Lower lobe of right lung (tissue), 2 donors: ENCODE measurements around the gene KRTCAP2. TPM values are rescaled to one million over a fixed set of nuclear protein-coding genes. Genes with fewer than 3 reads are reported as not detected.
A peak's percentile ranks its signal among the peaks of the same experiment; 100 is the strongest.

ENCODE experiments used
- ATAC-seq, 2 donors: fragments of 200-7000 bp; cut with Tn5 transposase; one replicate each; pipeline ENCODE4 v1.9.1; 2020 to 2022; ENCODE audit warnings: mild to moderate bottlenecking in 2 of 2, moderate library complexity in 2 of 2
- DNase-seq: peaks from one replicate; pipeline ENCODE4 v3.0.0-alpha.2; 2020
- H3K27ac ChIP-seq: fragments of 200-600 bp; one replicate; pipeline ENCODE4 v1.8.0; 2022
- H3K27me3 ChIP-seq: fragments of 200-600 bp; one replicate; pipeline ENCODE4 v1.8.0; 2022; ENCODE audit warnings: low read depth
- H3K36me3 ChIP-seq: fragments of 200-600 bp; one replicate; pipeline ENCODE4 v1.8.0; 2022; ENCODE audit warnings: mild to moderate bottlenecking
- H3K4me1 ChIP-seq: fragments of 200-600 bp; one replicate; pipeline ENCODE4 v1.8.0; 2022
- H3K4me3 ChIP-seq: fragments of 200-600 bp; one replicate; pipeline ENCODE4 v1.8.0; 2022; ENCODE audit warnings: mild to moderate bottlenecking
- H3K9me3 ChIP-seq: fragments of 200-600 bp; one replicate; pipeline ENCODE4 v1.8.0; 2022
- CTCF ChIP-seq: fragments of 200-600 bp; IDR thresholded peaks from one replicate; pipeline ENCODE4 v1.8.0; 2022; ENCODE audit warnings: antibody characterized with exemption, mild to moderate bottlenecking
- intact Hi-C: fragments of 100-400 bp; cut with DNase I; formaldehyde crosslinking; loops from one replicate; pipeline ENCODE4 v1.11.0; 2022
- total RNA-seq: library from RNA; stranded (reverse); fragmentation: NEBNext Ultra II Directional; extraction: Animal tissue kit (Norgen Biotek cat#: 25700); gene quantifications from one replicate; pipeline ENCODE4 v1.2.1, GENCODE V29; 2021
- donor health status: DM: no; HTN: yes; CAD: no; lungs with severe emphysema.

KRTCAP2 gene
- total RNA-seq, 1 donor from 2014 or later = 173 TPM

- Histone ChIP-seq H3K9me3 (no peaks in the 10 kb centered on the region), H3K4me1 (no peaks in the 10 kb centered on the region), H3K4me3 (no peak overlapping the region), H3K36me3 (peaks cover 20% of the 10 kb centered on the region), H3K27me3 (no peaks in the 10 kb centered on the region), H3K27ac (no peak overlapping the region)
- no peak for TF ChIP-seq CTCF
- ATAC-seq (no peak), DNase-seq (peak; percentile 39)
- intact Hi-C loops = no loop called here
Measured at GRCh38 chr1:155200920-155201319, 27.8 kb upstream of the KRTCAP2 start.

DNA sequence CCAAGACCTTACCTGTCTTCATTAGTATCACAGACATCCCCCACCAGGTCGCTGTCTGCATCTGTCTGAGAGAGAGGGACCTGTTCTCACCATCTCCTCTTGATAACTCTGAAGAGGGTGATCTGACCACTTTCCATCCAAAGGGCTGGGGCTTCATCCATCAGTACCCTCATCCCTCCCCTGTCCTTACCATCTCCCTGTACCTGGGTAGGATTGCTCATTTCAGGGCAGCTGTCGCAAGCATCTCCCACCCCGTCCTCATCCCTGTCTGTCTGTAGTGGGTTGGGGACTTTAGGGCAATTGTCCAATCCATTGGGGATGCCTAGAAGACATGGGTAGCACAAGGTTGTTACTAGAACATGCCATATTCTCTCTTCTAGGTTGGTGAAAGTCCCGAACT lies 26.7 kb upstream of the KRTCAP2 start:
- Histone ChIP-seq H3K36me3 (peaks cover 12% of the 10 kb centered on the region), H3K27ac (no peak overlapping the region), H3K9me3 (no peaks in the 10 kb centered on the region), H3K27me3 (no peaks in the 10 kb centered on the region), H3K4me3 (no peak overlapping the region), H3K4me1 (peaks cover 6% of the 10 kb centered on the region)
- DNase-seq = no peak
- no peak for TF ChIP-seq CTCF
- intact Hi-C loops = no loop called here
- no peak for ATAC-seq

DNA sequence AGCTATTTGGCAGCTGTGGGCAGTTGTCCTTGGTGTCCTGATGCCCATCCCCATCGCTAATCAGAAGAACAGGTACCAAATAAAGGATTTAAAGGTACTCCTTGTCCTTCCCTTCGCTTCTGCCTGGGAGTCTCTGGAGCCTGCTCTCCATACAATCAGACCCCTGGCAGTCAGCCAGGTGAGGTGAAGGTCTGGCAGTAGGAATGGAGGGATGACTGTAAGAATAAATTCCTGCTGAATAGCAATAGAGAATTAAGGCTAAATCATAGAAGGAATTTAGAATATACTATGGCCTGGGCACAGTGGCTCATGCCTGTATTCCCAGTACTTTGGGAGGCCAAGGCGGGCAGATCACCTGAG lies 25.4 kb upstream of the KRTCAP2 start:
- H3K9me3 ChIP-seq = no peaks in the 10 kb centered on the region
- peaks cover 12% of the 10 kb centered on the region for H3K36me3 ChIP-seq
- no peak for TF ChIP-seq CTCF
- no peak overlapping the region for H3K27ac ChIP-seq
- no peak overlapping the region for H3K4me3 ChIP-seq
- ATAC-seq (no peak), DNase-seq (peak; percentile 24)
- no peaks in the 10 kb centered on the region for H3K27me3 ChIP-seq
- intact Hi-C loops = no loop called here
- H3K4me1 ChIP-seq = peaks cover 17% of the 10 kb centered on the region

DNA sequence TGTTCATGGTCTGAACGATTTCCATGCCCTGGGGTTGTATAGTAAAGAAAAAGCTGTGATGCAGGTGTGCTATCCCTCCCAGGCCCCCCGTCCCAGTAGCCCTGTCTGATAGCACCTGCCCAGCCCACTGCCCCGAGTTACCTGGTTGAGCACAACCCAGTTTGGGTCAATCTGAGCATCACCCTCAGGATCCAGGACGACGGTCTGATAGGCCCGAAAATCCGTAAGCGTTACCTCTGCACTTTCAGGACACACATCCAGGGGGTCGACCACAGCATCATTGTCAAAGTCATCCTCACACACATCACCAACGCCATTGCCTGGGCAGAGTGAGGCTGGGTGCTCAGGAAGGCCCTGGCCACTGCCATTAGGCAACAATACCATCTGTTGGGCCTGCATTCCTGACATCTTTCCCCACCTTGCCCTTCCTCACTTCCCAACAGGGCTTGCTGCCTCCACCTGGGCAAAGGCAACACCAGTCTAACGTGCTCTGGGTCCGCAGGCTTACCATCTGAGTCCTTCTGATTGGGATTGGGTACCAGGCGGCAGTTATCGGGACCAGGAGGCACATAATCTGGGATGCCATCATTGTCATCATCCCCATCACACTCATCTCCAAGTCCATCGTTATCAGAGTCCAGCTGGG lies 24.9 kb upstream of the KRTCAP2 start:
- Histone ChIP-seq H3K27ac (no peak overlapping the region), H3K4me3 (no peak overlapping the region), H3K27me3 (no peaks in the 10 kb centered on the region), H3K9me3 (no peaks in the 10 kb centered on the region), H3K36me3 (peaks cover 12% of the 10 kb centered on the region), H3K4me1 (peaks cover 21% of the 10 kb centered on the region)
- DNase-seq (no peak), ATAC-seq (no peak)
- no peak for TF ChIP-seq CTCF
- intact Hi-C loops = no loop called here

- intact Hi-C loops = no loop called here
- no peak for TF ChIP-seq CTCF
- no peaks in the 10 kb centered on the region for H3K9me3 ChIP-seq
- no peaks in the 10 kb centered on the region for H3K27me3 ChIP-seq
- H3K4me3 ChIP-seq = no peak overlapping the region
- peaks cover 26% of the 10 kb centered on the region for H3K4me1 ChIP-seq
- no peak overlapping the region for H3K27ac ChIP-seq
- DNase-seq = peak; percentile 37
- no peak for ATAC-seq
- H3K36me3 ChIP-seq = peaks cover 12% of the 10 kb centered on the region
Measured at GRCh38 chr1:155196893-155197638, 24.0 kb upstream of the KRTCAP2 start.
